K562 (cell line): Measurements from ENCODE around the gene KCNK1. TPM values are rescaled to one million over a fixed set of nuclear protein-coding genes. Genes with fewer than 3 reads are reported as not detected.

Source experiments
- CEBPB ChIP-seq: fragments of 450-650 bp; IDR thresholded peaks from 2 replicates; pipeline ENCODE4 v1.6.1; 2016; ENCODE audit warnings: missing genetic modification characterization, missing compliant biosample characterization
- CREB1 ChIP-seq, 2 experiments: sonication (generic) in 1 of 2; formaldehyde crosslinking in 1 of 2; IDR thresholded peaks; 2 replicates each; pipeline versions ENCODE4 v1.6.1 to v1.8.0; 2012 to 2022; ENCODE audit warnings: inconsistent platforms in 1 of 2, mild to moderate bottlenecking in 1 of 2, missing genetic modification reagents in 1 of 2, moderate library complexity in 1 of 2
- E2F1 ChIP-seq: sonication (generic); formaldehyde crosslinking; IDR thresholded peaks from 2 replicates; pipeline ENCODE4 v1.8.1; 2023; ENCODE audit warnings: mild to moderate bottlenecking, missing genetic modification reagents, moderate library complexity
- GABPA ChIP-seq: fragments of 200-800 bp; sonication (Bioruptor generic); conservative IDR thresholded peaks from 2 replicates; pipeline ENCODE4 v1.6.1; 2016; ENCODE audit warnings: low read depth, missing genetic modification characterization, missing compliant biosample characterization
- HDAC1 ChIP-seq, 2 experiments: fragments of 450-650 bp; IDR thresholded peaks; 2 replicates each; pipeline ENCODE4 v1.6.1; 2016 to 2017; ENCODE audit warnings: inconsistent platforms in 1 of 2, mild to moderate bottlenecking in 1 of 2, moderate library complexity in 1 of 2
- SMAD2 ChIP-seq: fragments of 150-350 bp; IDR thresholded peaks from 2 replicates; pipeline ENCODE4 v1.6.1; 2014; ENCODE audit warnings: low read depth, mild to moderate bottlenecking, low read length
- SMAD3 ChIP-seq: fragments of 450-650 bp; formaldehyde crosslinking; conservative IDR thresholded peaks from 2 replicates; pipeline ENCODE4 v1.4.0; 2020; ENCODE audit warnings: mild to moderate bottlenecking
- ZNF175 ChIP-seq: fragments of 200-800 bp; sonication (Bioruptor generic); IDR thresholded peaks from 2 replicates; pipeline ENCODE4 v1.6.1; 2016; ENCODE audit warnings: low read depth, mild to moderate bottlenecking, missing genetic modification characterization, missing compliant biosample characterization
- polyA plus RNA-seq, 8 experiments: library from polyadenylated mRNA; depleted of rRNA in 4 of 8; stranded (reverse) in 5 of 8; unstranded in 3 of 8; fragments of >200 nt; fragmentation: Nextera tagmentation in 2 of 8; fragmentation: Illumina TruSeq in 1 of 8; extraction: Ambion mirVana in 2 of 8; extraction: Trizol in 1 of 8; gene quantifications; 2 replicates each; pipeline versions ENCODE4 v1.2.1 to v1.2.3, GENCODE V29; 2011 to 2014; ENCODE audit warnings: inconsistent platforms in 1 of 8, missing spikeins in 1 of 8
- total RNA-seq, 7 experiments: library from RNA; depleted of rRNA in 6 of 7; stranded (reverse); fragments of >200 nt in 6 of 7; fragmentation: Illumina TruSeq in 2 of 7; extraction: Trizol in 2 of 7; gene quantifications; 2 replicates each; pipeline versions ENCODE4 v1.2.1 to v1.2.3, GENCODE V29; 2011 to 2021; ENCODE audit warnings: low replicate concordance in 1 of 7
- TF ChIP-seq, protein P1 (sequence below): fragments of 450-650 bp; formaldehyde crosslinking; IDR thresholded peaks from 2 replicates; pipeline ENCODE4 v1.4.0; 2020; ENCODE audit warnings: mild to moderate bottlenecking
- TF ChIP-seq, protein P2 (sequence below): fragments of 450-650 bp; IDR thresholded peaks from 2 replicates; pipeline ENCODE4 v1.6.1; 2014; ENCODE audit warnings: low read depth, mild to moderate bottlenecking, moderate library complexity, borderline replicate concordance
- TF ChIP-seq, protein P3 (sequence below): fragments of 450-650 bp; IDR thresholded peaks from 2 replicates; pipeline ENCODE4 v1.6.1; 2016; ENCODE audit warnings: mild to moderate bottlenecking, moderate library complexity

The KCNK1 gene
- total and polyA plus RNA-seq, 9 of the 15 experiments (the other 6 are each of a cell fraction or from before 2014, with no cell fraction given) = 3.1 to 22.7 (median 6.0) TPM

DNA sequence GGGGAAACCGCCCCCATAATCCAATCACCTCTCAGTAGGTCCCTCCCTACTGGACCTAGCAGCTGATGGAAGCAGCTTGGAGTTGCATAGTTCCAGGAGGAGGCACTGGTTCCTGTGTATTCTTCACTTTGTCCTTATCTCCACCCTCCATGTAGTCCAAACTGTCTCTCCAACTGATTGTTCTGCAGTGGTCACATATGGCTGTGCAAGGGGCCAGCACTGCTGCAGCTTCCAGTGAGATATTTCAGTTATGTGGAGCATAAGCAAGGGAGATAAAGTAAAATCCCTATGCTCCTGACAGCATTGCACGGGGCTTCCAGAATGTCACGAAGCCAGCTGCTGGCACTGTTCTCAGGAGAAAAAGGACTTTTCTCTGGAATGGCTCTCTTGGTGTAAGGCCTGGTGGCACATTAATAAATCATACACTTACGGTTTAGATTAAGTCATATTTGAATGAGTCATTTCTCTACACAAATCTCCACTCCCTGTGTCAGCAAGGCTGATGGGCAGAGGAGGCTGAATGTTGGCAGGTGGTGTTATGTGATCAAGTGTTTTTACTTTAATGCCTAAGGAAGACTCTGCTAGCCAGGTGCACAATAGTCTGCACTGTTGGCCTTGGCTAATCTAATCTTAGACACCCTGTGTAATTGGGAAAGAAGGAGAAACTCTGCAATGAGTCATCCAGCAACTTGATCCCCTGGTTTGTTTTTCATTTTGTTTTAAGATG, 93.4 kb downstream of the KCNK1 start (continued):
- no peak for TF ChIP-seq ZNF175
- TF ChIP-seq E2F1 (CRISPR knock-in tag) = no peak
- TF ChIP-seq CEBPB (tag) = peak; percentile 79
- TF ChIP-seq SMAD2 = no peak
- TF ChIP-seq, protein P1, sequence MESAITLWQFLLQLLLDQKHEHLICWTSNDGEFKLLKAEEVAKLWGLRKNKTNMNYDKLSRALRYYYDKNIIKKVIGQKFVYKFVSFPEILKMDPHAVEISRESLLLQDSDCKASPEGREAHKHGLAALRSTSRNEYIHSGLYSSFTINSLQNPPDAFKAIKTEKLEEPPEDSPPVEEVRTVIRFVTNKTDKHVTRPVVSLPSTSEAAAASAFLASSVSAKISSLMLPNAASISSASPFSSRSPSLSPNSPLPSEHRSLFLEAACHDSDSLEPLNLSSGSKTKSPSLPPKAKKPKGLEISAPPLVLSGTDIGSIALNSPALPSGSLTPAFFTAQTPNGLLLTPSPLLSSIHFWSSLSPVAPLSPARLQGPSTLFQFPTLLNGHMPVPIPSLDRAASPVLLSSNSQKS (CRISPR knock-in tag) = no peak
- TF ChIP-seq, protein P2, sequence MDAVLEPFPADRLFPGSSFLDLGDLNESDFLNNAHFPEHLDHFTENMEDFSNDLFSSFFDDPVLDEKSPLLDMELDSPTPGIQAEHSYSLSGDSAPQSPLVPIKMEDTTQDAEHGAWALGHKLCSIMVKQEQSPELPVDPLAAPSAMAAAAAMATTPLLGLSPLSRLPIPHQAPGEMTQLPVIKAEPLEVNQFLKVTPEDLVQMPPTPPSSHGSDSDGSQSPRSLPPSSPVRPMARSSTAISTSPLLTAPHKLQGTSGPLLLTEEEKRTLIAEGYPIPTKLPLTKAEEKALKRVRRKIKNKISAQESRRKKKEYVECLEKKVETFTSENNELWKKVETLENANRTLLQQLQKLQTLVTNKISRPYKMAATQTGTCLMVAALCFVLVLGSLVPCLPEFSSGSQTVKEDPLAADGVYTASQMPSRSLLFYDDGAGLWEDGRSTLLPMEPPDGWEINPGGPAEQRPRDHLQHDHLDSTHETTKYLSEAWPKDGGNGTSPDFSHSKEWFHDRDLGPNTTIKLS = no peak
- TF ChIP-seq, protein P3, sequence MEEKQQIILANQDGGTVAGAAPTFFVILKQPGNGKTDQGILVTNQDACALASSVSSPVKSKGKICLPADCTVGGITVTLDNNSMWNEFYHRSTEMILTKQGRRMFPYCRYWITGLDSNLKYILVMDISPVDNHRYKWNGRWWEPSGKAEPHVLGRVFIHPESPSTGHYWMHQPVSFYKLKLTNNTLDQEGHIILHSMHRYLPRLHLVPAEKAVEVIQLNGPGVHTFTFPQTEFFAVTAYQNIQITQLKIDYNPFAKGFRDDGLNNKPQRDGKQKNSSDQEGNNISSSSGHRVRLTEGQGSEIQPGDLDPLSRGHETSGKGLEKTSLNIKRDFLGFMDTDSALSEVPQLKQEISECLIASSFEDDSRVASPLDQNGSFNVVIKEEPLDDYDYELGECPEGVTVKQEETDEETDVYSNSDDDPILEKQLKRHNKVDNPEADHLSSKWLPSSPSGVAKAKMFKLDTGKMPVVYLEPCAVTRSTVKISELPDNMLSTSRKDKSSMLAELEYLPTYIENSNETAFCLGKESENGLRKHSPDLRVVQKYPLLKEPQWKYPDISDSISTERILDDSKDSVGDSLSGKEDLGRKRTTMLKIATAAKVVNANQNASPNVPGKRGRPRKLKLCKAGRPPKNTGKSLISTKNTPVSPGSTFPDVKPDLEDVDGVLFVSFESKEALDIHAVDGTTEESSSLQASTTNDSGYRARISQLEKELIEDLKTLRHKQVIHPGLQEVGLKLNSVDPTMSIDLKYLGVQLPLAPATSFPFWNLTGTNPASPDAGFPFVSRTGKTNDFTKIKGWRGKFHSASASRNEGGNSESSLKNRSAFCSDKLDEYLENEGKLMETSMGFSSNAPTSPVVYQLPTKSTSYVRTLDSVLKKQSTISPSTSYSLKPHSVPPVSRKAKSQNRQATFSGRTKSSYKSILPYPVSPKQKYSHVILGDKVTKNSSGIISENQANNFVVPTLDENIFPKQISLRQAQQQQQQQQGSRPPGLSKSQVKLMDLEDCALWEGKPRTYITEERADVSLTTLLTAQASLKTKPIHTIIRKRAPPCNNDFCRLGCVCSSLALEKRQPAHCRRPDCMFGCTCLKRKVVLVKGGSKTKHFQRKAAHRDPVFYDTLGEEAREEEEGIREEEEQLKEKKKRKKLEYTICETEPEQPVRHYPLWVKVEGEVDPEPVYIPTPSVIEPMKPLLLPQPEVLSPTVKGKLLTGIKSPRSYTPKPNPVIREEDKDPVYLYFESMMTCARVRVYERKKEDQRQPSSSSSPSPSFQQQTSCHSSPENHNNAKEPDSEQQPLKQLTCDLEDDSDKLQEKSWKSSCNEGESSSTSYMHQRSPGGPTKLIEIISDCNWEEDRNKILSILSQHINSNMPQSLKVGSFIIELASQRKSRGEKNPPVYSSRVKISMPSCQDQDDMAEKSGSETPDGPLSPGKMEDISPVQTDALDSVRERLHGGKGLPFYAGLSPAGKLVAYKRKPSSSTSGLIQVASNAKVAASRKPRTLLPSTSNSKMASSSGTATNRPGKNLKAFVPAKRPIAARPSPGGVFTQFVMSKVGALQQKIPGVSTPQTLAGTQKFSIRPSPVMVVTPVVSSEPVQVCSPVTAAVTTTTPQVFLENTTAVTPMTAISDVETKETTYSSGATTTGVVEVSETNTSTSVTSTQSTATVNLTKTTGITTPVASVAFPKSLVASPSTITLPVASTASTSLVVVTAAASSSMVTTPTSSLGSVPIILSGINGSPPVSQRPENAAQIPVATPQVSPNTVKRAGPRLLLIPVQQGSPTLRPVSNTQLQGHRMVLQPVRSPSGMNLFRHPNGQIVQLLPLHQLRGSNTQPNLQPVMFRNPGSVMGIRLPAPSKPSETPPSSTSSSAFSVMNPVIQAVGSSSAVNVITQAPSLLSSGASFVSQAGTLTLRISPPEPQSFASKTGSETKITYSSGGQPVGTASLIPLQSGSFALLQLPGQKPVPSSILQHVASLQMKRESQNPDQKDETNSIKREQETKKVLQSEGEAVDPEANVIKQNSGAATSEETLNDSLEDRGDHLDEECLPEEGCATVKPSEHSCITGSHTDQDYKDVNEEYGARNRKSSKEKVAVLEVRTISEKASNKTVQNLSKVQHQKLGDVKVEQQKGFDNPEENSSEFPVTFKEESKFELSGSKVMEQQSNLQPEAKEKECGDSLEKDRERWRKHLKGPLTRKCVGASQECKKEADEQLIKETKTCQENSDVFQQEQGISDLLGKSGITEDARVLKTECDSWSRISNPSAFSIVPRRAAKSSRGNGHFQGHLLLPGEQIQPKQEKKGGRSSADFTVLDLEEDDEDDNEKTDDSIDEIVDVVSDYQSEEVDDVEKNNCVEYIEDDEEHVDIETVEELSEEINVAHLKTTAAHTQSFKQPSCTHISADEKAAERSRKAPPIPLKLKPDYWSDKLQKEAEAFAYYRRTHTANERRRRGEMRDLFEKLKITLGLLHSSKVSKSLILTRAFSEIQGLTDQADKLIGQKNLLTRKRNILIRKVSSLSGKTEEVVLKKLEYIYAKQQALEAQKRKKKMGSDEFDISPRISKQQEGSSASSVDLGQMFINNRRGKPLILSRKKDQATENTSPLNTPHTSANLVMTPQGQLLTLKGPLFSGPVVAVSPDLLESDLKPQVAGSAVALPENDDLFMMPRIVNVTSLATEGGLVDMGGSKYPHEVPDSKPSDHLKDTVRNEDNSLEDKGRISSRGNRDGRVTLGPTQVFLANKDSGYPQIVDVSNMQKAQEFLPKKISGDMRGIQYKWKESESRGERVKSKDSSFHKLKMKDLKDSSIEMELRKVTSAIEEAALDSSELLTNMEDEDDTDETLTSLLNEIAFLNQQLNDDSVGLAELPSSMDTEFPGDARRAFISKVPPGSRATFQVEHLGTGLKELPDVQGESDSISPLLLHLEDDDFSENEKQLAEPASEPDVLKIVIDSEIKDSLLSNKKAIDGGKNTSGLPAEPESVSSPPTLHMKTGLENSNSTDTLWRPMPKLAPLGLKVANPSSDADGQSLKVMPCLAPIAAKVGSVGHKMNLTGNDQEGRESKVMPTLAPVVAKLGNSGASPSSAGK = no peak
- no peak for TF ChIP-seq GABPA (tag)
- TF ChIP-seq HDAC1 (IDR thresholded peaks at IDR 0.05) = peak in 1 of 2 experiments; percentile 56; a peak in 2 of 4 replicates
- TF ChIP-seq SMAD3 (CRISPR knock-in tag) = no peak
- peak; percentile 15 for TF ChIP-seq CREB1 (IDR thresholded peaks at IDR 0.05)
- TF ChIP-seq CREB1 (CRISPR knock-in tag; IDR thresholded peaks at IDR 0.05) = no peak
